GM23248 (cell line): ENCODE data around the gene WWOX. TPM values are rescaled to one million over a fixed set of nuclear protein-coding genes. Genes with fewer than 3 reads are reported as not detected.

Experiments
- DNase-seq: peaks from one replicate; pipeline ENCODE4 v3.0.0-alpha.2; 2015
- H2AFZ ChIP-seq: fragments of 200-600 bp; sonication (generic); 2 replicates; pipeline ENCODE4 v1.6.1; 2016; ENCODE audit warnings: antibody characterized with exemption
- H3F3A ChIP-seq: fragments of 200-600 bp; sonication (generic); 2 replicates; pipeline ENCODE4 v1.6.1; 2016; ENCODE audit warnings: mild to moderate bottlenecking, antibody characterized with exemption, mixed run types; ENCODE audit not compliant: insufficient read depth
- H3K27ac ChIP-seq: fragments of 200-600 bp; sonication (generic); 2 replicates; pipeline ENCODE4 v1.5.1; 2016; ENCODE audit warnings: mild to moderate bottlenecking
- H3K27me3 ChIP-seq: fragments of 200-600 bp; sonication (generic); replicated peaks from 2 replicates; pipeline ENCODE4 v1.6.1; 2016; ENCODE audit warnings: mild to moderate bottlenecking; ENCODE audit not compliant: insufficient read depth
- H3K36me3 ChIP-seq: fragments of 200-600 bp; sonication (generic); 2 replicates; pipeline ENCODE4 v1.6.1; 2016; ENCODE audit warnings: low read depth, mild to moderate bottlenecking
- H3K4me1 ChIP-seq: fragments of 200-600 bp; sonication (generic); 2 replicates; pipeline ENCODE4 v1.6.1; 2016; ENCODE audit warnings: mild to moderate bottlenecking; ENCODE audit not compliant: insufficient read depth
- H3K4me2 ChIP-seq: fragments of 200-600 bp; sonication (generic); one replicate; pipeline ENCODE4 v1.6.1; 2016; ENCODE audit warnings: mild to moderate bottlenecking; ENCODE audit not compliant: unreplicated experiment
- H3K4me3 ChIP-seq: fragments of 200-600 bp; sonication (generic); 2 replicates; pipeline ENCODE4 v1.5.1; 2016; ENCODE audit warnings: mild to moderate bottlenecking
- H3K79me2 ChIP-seq: fragments of 200-600 bp; sonication (generic); 2 replicates; pipeline ENCODE4 v1.6.1; 2016; ENCODE audit warnings: mild to moderate bottlenecking; ENCODE audit not compliant: insufficient read depth
- H3K9ac ChIP-seq: fragments of 200-600 bp; sonication (generic); 2 replicates; pipeline ENCODE4 v1.6.1; 2016; ENCODE audit warnings: mild to moderate bottlenecking
- H3K9me2 ChIP-seq: fragments of 200-600 bp; sonication (generic); 2 replicates; pipeline ENCODE4 v1.6.1; 2016; ENCODE audit warnings: mixed run types, mild to moderate bottlenecking, moderate library complexity; ENCODE audit not compliant: insufficient read depth
- H3K9me3 ChIP-seq: fragments of 200-600 bp; sonication (generic); one replicate; pipeline ENCODE4 v1.6.1; 2017; ENCODE audit warnings: low read depth
- H4K20me1 ChIP-seq: fragments of 200-600 bp; sonication (generic); 2 replicates; pipeline ENCODE4 v1.6.0; 2016; ENCODE audit not compliant: insufficient read depth
- EZH2 ChIP-seq: fragments of 200-600 bp; sonication (generic); IDR thresholded peaks from 2 replicates; pipeline ENCODE4 v1.6.1; 2018; ENCODE audit warnings: antibody characterized with exemption, mild to moderate bottlenecking; ENCODE audit not compliant: insufficient read depth, poor library complexity, severe bottlenecking
- EZH2phosphoT487 ChIP-seq: fragments of 200-600 bp; sonication (generic); IDR thresholded peaks from 2 replicates; pipeline ENCODE4 v1.6.1; 2018; ENCODE audit warnings: antibody characterized with exemption, moderate library complexity, mild to moderate bottlenecking, low read depth; ENCODE audit not compliant: insufficient read depth
- WGBS, 2 experiments: methylation state at CpG; one replicate each; pipeline ENCODE4 v1.1.6; 2015 to 2017; ENCODE audit warnings: low lambda C conversion rate in 2 of 2, low coverage in 1 of 2; ENCODE audit errors: missing lambda C conversion rate in 2 of 2; 5-methylcytosine and 5-hydroxymethylcytosine counted together
- in situ Hi-C: fragments of 300-500 bp; cut with MboI; formaldehyde crosslinking; loops from 2 replicates; pipeline ENCODE4 v1.15.0; 2020
- polyA plus RNA-seq: library from polyadenylated mRNA; unstranded; fragments of >200 nt; fragmentation: Nextera tagmentation; extraction: Ambion mirVana; gene quantifications from 2 replicates; pipeline ENCODE4 v1.2.1, GENCODE V29; 2016
- total RNA-seq: library from RNA; depleted of rRNA; stranded (reverse); fragments of >200 nt; shearing (Covaris generic); gene quantifications from 2 replicates; pipeline ENCODE4 v1.2.3, GENCODE V29; 2014

WWOX gene
- total and polyA plus RNA-seq, 2 experiments from 2014 or later = 4.5 to 6.6 TPM

DNA sequence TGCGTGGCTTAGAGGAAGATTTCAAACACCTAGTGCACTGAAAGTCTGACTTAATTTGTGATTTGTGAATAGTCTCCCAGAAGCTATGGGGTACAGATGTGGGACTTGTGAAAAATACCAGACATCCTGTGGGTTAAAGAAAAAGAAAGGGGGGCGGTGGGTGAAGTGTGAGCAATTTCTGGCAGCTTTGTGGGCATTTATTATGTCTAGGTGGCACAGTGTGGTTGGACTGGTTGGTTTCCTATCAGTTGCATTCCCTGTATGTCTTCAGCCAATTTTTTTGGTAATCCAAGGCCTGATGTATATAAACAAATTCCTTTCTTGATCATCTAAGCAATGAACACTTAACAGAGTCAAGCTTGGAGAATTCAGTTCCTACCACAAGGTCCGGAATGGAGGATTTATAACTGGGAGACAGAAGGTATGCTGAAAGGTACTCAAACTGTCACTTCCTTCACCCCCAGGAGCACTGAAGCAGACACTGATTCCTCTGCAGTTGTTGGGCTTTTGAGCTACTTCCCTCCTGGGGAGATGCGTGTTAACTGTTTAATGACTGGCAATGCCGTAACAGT, 211.6 kb downstream of the WWOX start:
- Histone ChIP-seq H3K27me3 (no peaks in the 10 kb centered on the region), H3K79me2 (no peaks in the 10 kb centered on the region), H3F3A (no peaks in the 10 kb centered on the region), H3K27ac (no peak overlapping the region), H3K36me3 (no peaks in the 10 kb centered on the region), H3K9ac (no peak overlapping the region), H3K4me3 (no peak overlapping the region), H2AFZ (no peak overlapping the region), H3K9me2 (no peaks in the 10 kb centered on the region), H3K4me1 (no peaks in the 10 kb centered on the region), H3K4me2 (no peak overlapping the region), H3K9me3 (no peaks in the 10 kb centered on the region), H4K20me1 (no peaks in the 10 kb centered on the region)
- in situ Hi-C loops = no loop called here
- no peak for TF ChIP-seq EZH2
- no peak for TF ChIP-seq EZH2phosphoT487
- DNase-seq = no peak
- WGBS, 2 experiments = 57 to 71% methylated on average over 5 of the region's 5 CpGs

DNA sequence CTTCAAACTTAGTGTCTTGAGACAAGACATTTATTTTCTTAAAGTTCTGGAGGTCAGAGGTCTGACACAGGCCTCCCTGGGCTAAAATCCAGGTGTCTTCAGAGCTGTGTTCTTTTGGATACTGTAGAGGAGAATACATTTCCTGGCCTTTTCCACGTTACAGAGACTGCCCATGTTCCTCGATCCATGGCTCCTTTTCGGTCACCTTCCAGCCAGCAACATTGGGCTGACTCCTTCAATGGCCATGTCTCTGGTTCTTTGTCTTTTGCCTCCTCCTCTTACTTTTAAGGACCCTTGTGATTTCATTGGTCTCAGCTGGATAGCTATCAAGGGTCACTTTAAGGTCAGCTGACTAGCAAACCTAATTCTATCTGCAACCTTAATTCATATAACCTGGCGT, 212.4 kb downstream of the WWOX start:
- H3K4me1 ChIP-seq = no peaks in the 10 kb centered on the region
- no peak for DNase-seq
- H3K4me3 ChIP-seq = no peak overlapping the region
- no peaks in the 10 kb centered on the region for H3K36me3 ChIP-seq
- no peaks in the 10 kb centered on the region for H4K20me1 ChIP-seq
- H3K4me2 ChIP-seq = no peak overlapping the region
- in situ Hi-C loops = no loop called here
- H3F3A ChIP-seq = no peaks in the 10 kb centered on the region
- no peaks in the 10 kb centered on the region for H3K27me3 ChIP-seq
- no peak overlapping the region for H3K27ac ChIP-seq
- no peak overlapping the region for H3K9ac ChIP-seq
- H2AFZ ChIP-seq = no peak overlapping the region
- WGBS, 2 experiments = 62 to 67% methylated on average over 4 of the region's 4 CpGs
- TF ChIP-seq EZH2phosphoT487 (no peak), EZH2 (no peak)
- no peaks in the 10 kb centered on the region for H3K9me2 ChIP-seq
- no peaks in the 10 kb centered on the region for H3K79me2 ChIP-seq
- no peaks in the 10 kb centered on the region for H3K9me3 ChIP-seq

DNA sequence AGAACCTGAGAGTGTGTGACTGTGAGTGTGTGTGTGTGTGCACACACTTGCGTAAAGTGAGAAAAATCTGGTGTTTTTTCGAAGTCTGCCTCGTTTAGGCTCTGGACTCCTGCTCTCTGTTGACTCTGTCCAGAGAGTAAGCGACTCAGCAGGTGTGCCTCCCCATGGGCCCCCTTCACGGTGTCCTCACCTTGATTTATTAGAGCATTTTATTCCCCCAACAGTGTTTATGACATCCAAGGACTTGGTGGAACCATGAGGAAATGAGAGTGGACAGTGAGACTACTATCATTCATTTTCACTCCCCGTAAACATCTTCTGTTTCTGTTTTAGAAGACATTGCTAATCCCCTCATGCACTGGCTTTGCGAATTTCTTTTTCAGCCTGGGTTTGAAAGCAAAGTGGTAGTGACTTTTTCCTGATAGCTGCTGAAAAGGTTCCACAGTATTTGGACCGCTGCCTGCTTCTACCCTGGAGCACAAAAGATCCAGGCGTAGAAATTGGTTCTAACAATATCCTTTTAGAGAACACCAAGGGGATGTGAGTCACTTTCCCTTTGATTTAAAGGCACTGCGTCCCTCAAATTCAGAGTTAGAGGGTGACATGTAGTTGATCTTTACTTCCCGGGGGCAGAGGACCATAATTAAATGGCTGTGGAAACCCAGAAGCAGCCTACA, 218.2 kb downstream of the WWOX start:
- Histone ChIP-seq H3K4me1 (no peaks in the 10 kb centered on the region), H3K36me3 (no peaks in the 10 kb centered on the region), H4K20me1 (no peaks in the 10 kb centered on the region), H3K4me2 (no peak overlapping the region), H3K79me2 (no peaks in the 10 kb centered on the region), H2AFZ (no peak overlapping the region), H3K9ac (no peak overlapping the region), H3F3A (no peaks in the 10 kb centered on the region), H3K9me2 (no peaks in the 10 kb centered on the region), H3K27ac (no peak overlapping the region), H3K9me3 (no peaks in the 10 kb centered on the region), H3K4me3 (no peak overlapping the region), H3K27me3 (no peaks in the 10 kb centered on the region)
- in situ Hi-C loops = no loop called here
- no peak for DNase-seq
- 45 to 54% methylated on average over 11 of the region's 11 CpGs for WGBS, 2 experiments
- TF ChIP-seq EZH2phosphoT487 (no peak), EZH2 (no peak)

DNA sequence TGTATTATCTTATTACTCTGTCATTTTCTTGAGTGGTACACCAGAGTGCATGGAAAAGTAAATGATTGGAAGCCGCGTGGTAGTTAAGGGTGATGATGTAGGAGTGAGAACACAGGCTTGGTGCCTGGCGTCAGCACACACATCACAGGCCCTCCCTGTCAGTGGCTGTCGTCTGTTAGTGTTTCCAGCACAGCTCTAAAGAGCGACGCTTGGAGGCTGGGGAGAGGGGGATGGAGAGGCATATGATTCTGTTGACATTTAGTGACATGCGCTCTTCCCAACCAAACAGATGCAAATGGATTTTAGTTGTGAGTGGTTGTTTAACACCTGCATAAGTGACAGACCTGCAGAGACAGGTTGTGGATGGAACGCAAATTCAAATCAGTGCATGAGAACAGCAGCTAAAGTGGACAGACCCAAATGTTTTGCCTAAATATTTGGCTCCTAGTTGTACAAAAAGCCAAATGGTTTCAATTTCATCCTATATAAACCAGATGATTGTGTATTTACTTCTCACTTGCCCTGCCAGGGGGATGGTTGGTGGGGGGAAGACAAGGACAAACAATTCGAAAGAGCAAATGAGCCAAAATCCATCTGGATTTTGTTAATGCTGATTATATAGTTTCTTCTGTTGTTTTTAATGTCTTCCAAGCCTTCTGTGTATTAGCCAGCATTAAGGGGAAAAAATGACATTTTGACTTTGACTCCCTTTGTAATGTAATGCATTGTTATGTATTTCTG, 222.3 kb downstream of the WWOX start:
- Histone ChIP-seq H3K9me2 (no peaks in the 10 kb centered on the region), H3K36me3 (no peaks in the 10 kb centered on the region), H2AFZ (no peak overlapping the region), H3K4me1 (no peaks in the 10 kb centered on the region), H3K27me3 (no peaks in the 10 kb centered on the region), H3K9me3 (no peaks in the 10 kb centered on the region), H3K79me2 (no peaks in the 10 kb centered on the region), H3F3A (no peaks in the 10 kb centered on the region), H3K4me2 (no peak overlapping the region), H3K4me3 (no peak overlapping the region), H3K27ac (no peak overlapping the region), H4K20me1 (no peaks in the 10 kb centered on the region), H3K9ac (no peak overlapping the region)
- in situ Hi-C loops = no loop called here
- DNase-seq = no peak
- 44 to 45% methylated on average over 9 of the region's 9 CpGs for WGBS, 2 experiments
- no peak for TF ChIP-seq EZH2phosphoT487
- no peak for TF ChIP-seq EZH2
